HG03469 (cell line): ENCODE results near the gene PPBP.
"Not testable (repeated sequence)": the region's sequence is repeated elsewhere in the genome, so short reads cannot be mapped to it uniquely, and the experiment has no call there.

ENCODE experiments used
- ATAC-seq: cut with Tn5 transposase; IDR thresholded peaks from one replicate; pipeline ENCODE4 v1.9.1; 2021; ENCODE audit warnings: mild to moderate bottlenecking, moderate library complexity, moderate number of reproducible peaks; ENCODE audit not compliant: unreplicated experiment

The PPBP gene

GRCh38 chr4:73950376-73950920, 37.5 kb downstream of the PPBP start:
- ATAC-seq: not testable (repeated sequence)

GRCh38 chr4:73948990-73949706, 38.8 kb downstream of the PPBP start:
- no peak for ATAC-seq

DNA sequence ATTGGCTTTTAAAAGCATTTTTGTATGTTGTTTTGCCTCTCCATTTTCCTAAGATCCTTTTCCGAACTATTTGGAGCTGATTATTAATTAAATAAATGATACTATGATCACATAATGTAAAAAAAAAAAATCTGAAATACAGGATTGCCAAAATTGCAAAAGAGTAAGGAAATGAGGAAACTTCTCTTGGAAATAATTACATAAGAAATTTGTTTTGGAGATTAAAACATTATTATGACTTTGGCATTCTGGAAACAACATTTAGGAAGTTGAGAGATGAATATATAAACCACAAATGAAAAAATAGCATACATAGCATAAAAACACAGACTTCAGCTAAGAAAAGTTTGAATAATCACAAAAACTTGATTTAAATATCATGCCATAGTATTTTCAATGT, 39.7 kb downstream of the PPBP start:
- ATAC-seq: no peak

- no peak for ATAC-seq
Measured at GRCh38 chr4:73947239-73947985, 40.6 kb downstream of the PPBP start.

DNA sequence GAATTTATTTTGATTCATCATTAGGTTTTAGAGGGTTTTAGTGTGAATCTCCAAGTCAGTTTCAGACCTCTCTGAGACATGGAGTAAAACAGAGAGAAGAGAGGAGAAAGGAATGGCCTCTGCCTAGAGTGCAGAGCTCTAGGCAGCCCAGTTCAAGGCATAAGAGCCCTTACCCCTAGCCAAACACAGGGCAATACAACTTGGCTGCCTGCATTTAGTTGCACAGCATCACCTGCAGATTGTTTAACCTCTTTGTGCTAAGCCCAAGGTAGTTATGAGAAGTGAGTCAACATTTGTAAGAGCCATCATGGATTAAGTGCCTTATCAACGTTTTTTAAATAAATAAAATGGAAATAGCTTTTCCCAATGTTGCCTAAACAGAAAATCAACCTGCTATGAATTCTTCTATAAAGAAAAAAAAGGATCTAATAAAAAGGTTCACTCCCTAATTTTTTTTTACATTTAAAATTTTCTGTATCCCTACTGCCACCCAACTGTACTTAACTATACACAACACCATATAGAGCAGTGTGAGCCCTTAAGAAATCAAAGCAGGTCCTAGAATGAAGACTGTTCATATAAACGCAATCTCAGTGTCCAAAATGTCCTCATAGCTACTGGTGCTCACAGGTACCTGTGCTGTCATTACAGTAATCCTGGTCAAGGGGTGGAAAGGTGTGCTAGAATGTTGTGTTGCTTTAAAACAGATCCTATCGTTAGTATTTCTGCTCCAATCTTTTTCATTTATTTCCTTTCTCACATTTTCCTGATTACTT, 42.1 kb downstream of the PPBP start:
- ATAC-seq: no peak

DNA sequence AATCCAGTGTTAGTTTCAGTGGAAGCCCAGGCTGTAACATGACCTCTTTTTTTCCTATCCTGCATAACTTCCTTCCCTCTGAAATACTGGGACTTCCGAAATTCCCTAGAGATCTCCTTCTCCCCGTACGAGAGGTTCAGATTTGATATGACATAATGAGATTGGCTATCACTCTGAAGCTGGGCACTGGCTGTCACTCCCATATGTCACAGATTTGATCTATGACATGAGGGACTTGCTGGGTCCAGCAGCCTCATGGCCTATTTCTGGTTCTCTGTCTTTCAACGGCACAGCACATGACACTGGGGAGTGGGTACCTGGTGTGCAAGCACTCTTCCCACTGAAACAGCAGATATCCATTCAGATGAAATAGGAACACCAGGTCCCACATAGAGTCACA, 42.9 kb downstream of the PPBP start:
- ATAC-seq: no peak

GRCh38 chr4:73944061-73944875, 43.7 kb downstream of the PPBP start:
- ATAC-seq: no peak

DNA sequence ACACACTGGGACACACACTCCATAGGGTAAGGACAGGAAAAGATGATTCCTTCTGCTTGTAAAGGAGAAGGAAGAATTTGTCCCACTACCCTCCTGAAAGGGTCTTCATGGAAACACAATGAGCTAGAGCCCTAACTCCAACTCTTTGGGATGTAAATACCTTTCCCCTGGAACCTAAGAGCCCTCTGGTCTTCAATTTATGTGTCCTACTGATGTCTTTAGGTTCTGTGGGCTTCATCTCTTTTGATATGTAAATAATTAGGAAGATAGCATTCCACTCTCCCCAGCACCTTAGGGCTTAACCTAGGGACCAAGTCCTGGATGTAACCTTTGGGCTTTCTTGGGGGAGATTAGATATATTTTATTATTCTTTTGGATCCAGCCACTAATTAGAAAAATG, 44.4 kb downstream of the PPBP start:
- no peak for ATAC-seq

GRCh38 chr4:73936969-73937368, 51.0 kb downstream of the PPBP start:
- ATAC-seq: no peak
